IMR-90 (cell line): Measurements from ENCODE around the gene GABRD. TPM values are rescaled to one million over a fixed set of nuclear protein-coding genes. Genes with fewer than 3 reads are reported as not detected.

Source experiments
- ATAC-seq: fragments of 200-7000 bp; cut with Tn5 transposase; 2 replicates; pipeline ENCODE4 v1.9.1; 2020; ENCODE audit warnings: low read depth, mild to moderate bottlenecking, moderate library complexity
- BruUV-seq: library from RNA; stranded (reverse); fragments of 400-500 nt; replicated peaks from 2 replicates; lab custom pipeline; 2021; lab: Mats Ljungman, UMichigan
- CTCF ChIA-PET: fragments of 300-600 bp; formaldehyde crosslinking; extraction: SDS; loops from one replicate; lab custom pipeline; 2021; ENCODE audit warnings: antibody characterized with exemption; lab: Yijun Ruan, JAX
- POLR2A ChIA-PET: fragments of 300-600 bp; sonication (Branson Sonifier 250); formaldehyde crosslinking; loops from one replicate; lab custom pipeline; 2022; ENCODE audit warnings: antibody characterized with exemption; ENCODE audit not compliant: unreplicated experiment; lab: Charles Lee
- DNase-seq: peaks from one replicate; pipeline ENCODE4 v3.0.0; 2013
- H2AFZ ChIP-seq: replicated peaks from 2 replicates; pipeline ENCODE3; 2013; ENCODE audit warnings: low read length, mild to moderate bottlenecking; ENCODE audit not compliant: poor library complexity
- H2AK5ac ChIP-seq: 2 replicates; pipeline ENCODE4 v1.6.1; 2013; ENCODE audit warnings: low read depth, low read length, inconsistent platforms
- H2AK9ac ChIP-seq: replicated peaks from 2 replicates; pipeline ENCODE3; 2013; ENCODE audit warnings: mild to moderate bottlenecking, low read depth, low read length, moderate library complexity; ENCODE audit not compliant: poor library complexity
- H2BK120ac ChIP-seq: 2 replicates; pipeline ENCODE4 v1.6.1; 2013; ENCODE audit warnings: low read depth, low read length, inconsistent platforms
- H2BK15ac ChIP-seq: 3 replicates; pipeline ENCODE4 v1.6.1; 2013; ENCODE audit warnings: low read depth, low read length, inconsistent platforms
- H2BK20ac ChIP-seq: 2 replicates; pipeline ENCODE4 v1.6.1; 2013; ENCODE audit warnings: low read depth, mild to moderate bottlenecking, inconsistent platforms, low read length, moderate library complexity
- H2BK5ac ChIP-seq: 2 replicates; pipeline ENCODE4 v1.6.1; 2013; ENCODE audit warnings: mild to moderate bottlenecking, low read depth, low read length, inconsistent platforms; ENCODE audit not compliant: poor library complexity, severe bottlenecking
- H3K14ac ChIP-seq: replicated peaks from 2 replicates; pipeline ENCODE4 v1.6.1; 2013; ENCODE audit warnings: low read depth, low read length, inconsistent platforms
- H3K18ac ChIP-seq: 2 replicates; pipeline ENCODE4 v1.6.1; 2013; ENCODE audit warnings: low read depth, low read length, control low read depth
- H3K23ac ChIP-seq: 2 replicates; pipeline ENCODE4 v1.6.1; 2013; ENCODE audit warnings: low read depth, low read length, inconsistent platforms
- H3K27ac ChIP-seq: 2 replicates; pipeline ENCODE4 v1.5.1; 2013; ENCODE audit warnings: mild to moderate bottlenecking, control low read depth, low read length; ENCODE audit not compliant: insufficient read depth
- H3K27me3 ChIP-seq: 2 replicates; pipeline ENCODE4 v1.6.1; 2013; ENCODE audit warnings: low read length; ENCODE audit not compliant: control insufficient read depth, insufficient read depth
- H3K36me3 ChIP-seq: 2 replicates; pipeline ENCODE4 v1.6.1; 2013; ENCODE audit warnings: low read length, mixed read lengths; ENCODE audit not compliant: control insufficient read depth, insufficient read depth
- H3K4ac ChIP-seq: 2 replicates; pipeline ENCODE4 v1.6.1; 2013; ENCODE audit warnings: low read depth, low read length, inconsistent platforms
- H3K4me1 ChIP-seq: 2 replicates; pipeline ENCODE4 v1.6.1; 2013; ENCODE audit warnings: low read length, mixed read lengths; ENCODE audit not compliant: control insufficient read depth, insufficient read depth
- H3K4me2 ChIP-seq: 2 replicates; pipeline ENCODE4 v1.6.1; 2013; ENCODE audit warnings: low read depth, mild to moderate bottlenecking, control low read depth, low read length, moderate library complexity
- H3K4me3 ChIP-seq: 2 replicates; pipeline ENCODE4 v1.5.1; 2013; ENCODE audit warnings: low read depth, mild to moderate bottlenecking, control low read depth, low read length, moderate library complexity; ENCODE audit not compliant: insufficient read depth
- H3K56ac ChIP-seq: 2 replicates; pipeline ENCODE4 v1.6.1; 2013; ENCODE audit warnings: low read length, inconsistent platforms; ENCODE audit not compliant: insufficient read depth; ENCODE audit errors: extremely low read depth
- H3K79me1 ChIP-seq, 2 experiments: 2 replicates each; pipeline ENCODE4 v1.6.1; 2013; ENCODE audit warnings: low read length in 2 of 2, inconsistent platforms in 1 of 2, low read depth in 1 of 2
- H3K9ac ChIP-seq: 2 replicates; pipeline ENCODE4 v1.6.1; 2013; ENCODE audit warnings: low read depth, low read length, control low read depth
- H3K9me1 ChIP-seq: 2 replicates; pipeline ENCODE4 v1.6.1; 2013; ENCODE audit warnings: low read length, inconsistent platforms; ENCODE audit not compliant: insufficient read depth
- H3K9me3 ChIP-seq: 2 replicates; pipeline ENCODE4 v1.6.1; 2013; ENCODE audit warnings: low read length; ENCODE audit not compliant: control insufficient read depth, insufficient read depth
- H4K20me1 ChIP-seq: 2 replicates; pipeline ENCODE4 v1.6.1; 2013; ENCODE audit warnings: low read length, inconsistent platforms; ENCODE audit not compliant: insufficient read depth
- H4K5ac ChIP-seq: 2 replicates; pipeline ENCODE4 v1.6.1; 2013; ENCODE audit warnings: mild to moderate bottlenecking, low read depth, low read length, control low read depth
- H4K8ac ChIP-seq, 2 experiments: 2 replicates each; pipeline ENCODE4 v1.6.1; 2013; ENCODE audit warnings: low read depth in 2 of 2, low read length in 2 of 2, control low read depth in 1 of 2, inconsistent platforms in 1 of 2
- H4K91ac ChIP-seq: 2 replicates; pipeline ENCODE4 v1.6.1; 2013; ENCODE audit warnings: low read depth, low read length, inconsistent platforms; ENCODE audit not compliant: insufficient read depth
- BHLHE40 ChIP-seq: fragments of 150-350 bp; IDR thresholded peaks from 2 replicates; pipeline ENCODE4 v1.6.1; 2016; ENCODE audit warnings: mild to moderate bottlenecking, low read depth, low read length
- CEBPB ChIP-seq: IDR thresholded peaks from 2 replicates; pipeline ENCODE4 v1.6.1; 2012; ENCODE audit warnings: low read depth, low read length, improper control_type of control experiment
- FOS ChIP-seq: fragments of 150-350 bp; IDR thresholded peaks from 2 replicates; pipeline ENCODE4 v1.6.1; 2016; ENCODE audit warnings: low read depth, low read length
- MAFK ChIP-seq: IDR thresholded peaks from 2 replicates; pipeline ENCODE4 v1.6.1; 2012; ENCODE audit warnings: low read depth, low read length, improper control_type of control experiment
- MAZ ChIP-seq: IDR thresholded peaks from 2 replicates; pipeline ENCODE4 v1.6.1; 2012; ENCODE audit warnings: low read depth, mild to moderate bottlenecking, low read length, improper control_type of control experiment, moderate library complexity, borderline replicate concordance
- MXI1 ChIP-seq: IDR thresholded peaks from 2 replicates; pipeline ENCODE4 v1.6.1; 2012; ENCODE audit warnings: low read depth, mild to moderate bottlenecking, low read length, moderate library complexity, borderline replicate concordance
- NFE2L2 ChIP-seq: fragments of 150-350 bp; IDR thresholded peaks from 2 replicates; pipeline ENCODE4 v1.6.1; 2016; ENCODE audit warnings: low read depth, mild to moderate bottlenecking, low read length
- POLR2A ChIP-seq: IDR thresholded peaks from 2 replicates; pipeline ENCODE4 v1.6.1; 2012; ENCODE audit warnings: mild to moderate bottlenecking, low read depth, low read length
- RAD21 ChIP-seq: IDR thresholded peaks from 2 replicates; pipeline ENCODE4 v1.6.1; 2012; ENCODE audit warnings: low read length, improper control_type of control experiment
- RCOR1 ChIP-seq: IDR thresholded peaks from 2 replicates; pipeline ENCODE4 v1.6.1; 2012; ENCODE audit warnings: mild to moderate bottlenecking, low read length, improper control_type of control experiment; ENCODE audit not compliant: insufficient replicate concordance
- RFX5 ChIP-seq: IDR thresholded peaks from 2 replicates; pipeline ENCODE4 v1.8.0; 2012; ENCODE audit warnings: low read depth, mild to moderate bottlenecking, low read length, moderate library complexity
- SMC3 ChIP-seq: fragments of 150-350 bp; IDR thresholded peaks from 2 replicates; pipeline ENCODE4 v1.6.1; 2016; ENCODE audit warnings: low read depth, mild to moderate bottlenecking, antibody characterized with exemption, low read length, moderate library complexity
- WGBS, 2 experiments: methylation state at CpG; one replicate each; pipeline versions ENCODE4 v1.1.5 to v1.1.7; 2013; ENCODE audit warnings: missing lambda C conversion rate in 2 of 2; ENCODE audit not compliant: insufficient read length in 1 of 2; ENCODE audit errors: extremely low coverage in 2 of 2; 5-methylcytosine and 5-hydroxymethylcytosine counted together
- dilution Hi-C: fragments of 300-500 bp; cut with HindIII; formaldehyde crosslinking; loops from one replicate; pipeline ENCODE4 v1.14.3; 2018; ENCODE audit warnings: low sequenced_read_pairs; ENCODE audit not compliant: unreplicated experiment
- in situ Hi-C: fragments of 300-500 bp; cut with MboI; formaldehyde crosslinking; loops from 3 replicates; pipeline ENCODE4 v1.14.3; 2019; ENCODE audit warnings: low sequenced_read_pairs, inconsistent platforms, mixed read lengths
- intact Hi-C: fragments of 100-400 bp; cut with micrococcal nuclease; formaldehyde crosslinking; loops from 2 replicates; pipeline ENCODE4 v1.10.0; 2022
- polyA plus RNA-seq, 3 experiments: library from polyadenylated mRNA; depleted of rRNA; stranded (reverse); fragments of >200 nt; gene quantifications; 2 replicates each; pipeline ENCODE4 v1.2.3, GENCODE V29; 2012; ENCODE audit warnings: low replicate concordance in 1 of 3
- total RNA-seq: library from RNA; depleted of rRNA; stranded (reverse); fragments of >200 nt; gene quantifications from 2 replicates; pipeline ENCODE4 v1.2.3, GENCODE V29; 2012
- TF ChIP-seq, protein P1 (sequence below): fragments of 150-350 bp; IDR thresholded peaks from 2 replicates; pipeline ENCODE4 v1.6.1; 2017; ENCODE audit warnings: mild to moderate bottlenecking, antibody characterized with exemption, low read length, low read depth
- TF ChIP-seq, protein P2 (sequence below): conservative IDR thresholded peaks from 2 replicates; pipeline ENCODE4 v1.5.1; 2012; ENCODE audit warnings: mild to moderate bottlenecking, low read depth, low read length, improper control_type of control experiment
- TF ChIP-seq, protein P3 (sequence below): fragments of 150-350 bp; IDR thresholded peaks from 2 replicates; pipeline ENCODE4 v1.6.1; 2016; ENCODE audit warnings: low read depth, mild to moderate bottlenecking, low read length, moderate library complexity, borderline replicate concordance

Gene GABRD
- total and polyA plus RNA-seq, 2 of the 4 experiments (the other 2 are of a cell fraction) = not detected

GRCh38 chr1:1976031-1976430 lies 43.1 kb upstream of the GABRD start:
- dilution Hi-C loops = no loop called here
- CTCF ChIA-PET = no interaction called here

More at GRCh38 chr1:1976031-1976430, 43.1 kb upstream of the GABRD start:
- Histone ChIP-seq H3K36me3 (no peaks in the 10 kb centered on the region), H3K9ac (no peak overlapping the region), H2BK20ac (no peak overlapping the region), H2BK15ac (no peak overlapping the region), H3K14ac (no peak overlapping the region), H2BK5ac (no peak overlapping the region), H3K18ac (no peak overlapping the region), H2BK120ac (no peak overlapping the region), H3K23ac (no peak overlapping the region), H3K4me2 (no peak overlapping the region), H3K27me3 (peaks cover 17% of the 10 kb centered on the region; the same call in 1 of the 2 replicates), H4K8ac (no peak overlapping the region), H3K56ac (no peak overlapping the region), H2AK9ac (no peak overlapping the region), H3K4ac (no peak overlapping the region), H4K20me1 (0 out of 2 replicates have a peak, but pooled peaks cover 2% of the 10 kb centered on the region), H2AFZ (no peak overlapping the region), H2AK5ac (no peak overlapping the region), H3K79me1 (no peaks in the 10 kb centered on the region), H4K5ac (no peak overlapping the region), H3K4me1 (no peaks in the 10 kb centered on the region), H4K91ac (no peak overlapping the region), H3K27ac (no peak overlapping the region), H3K4me3 (no peak overlapping the region), H3K9me3 (peaks cover 7% of the 10 kb centered on the region; the same call in 1 of the 2 replicates), H3K9me1 (no peaks in the 10 kb centered on the region)
- ATAC-seq (no peak), DNase-seq (no peak)
- intact Hi-C loops (no loop called here), in situ Hi-C loops (no loop called here)
- POLR2A ChIA-PET = no interaction called here
- no TSS peak for BruUV-seq
- TF ChIP-seq RAD21 = no peak
- no peak for TF ChIP-seq RFX5
- TF ChIP-seq MXI1 = no peak
- TF ChIP-seq, protein P1, sequence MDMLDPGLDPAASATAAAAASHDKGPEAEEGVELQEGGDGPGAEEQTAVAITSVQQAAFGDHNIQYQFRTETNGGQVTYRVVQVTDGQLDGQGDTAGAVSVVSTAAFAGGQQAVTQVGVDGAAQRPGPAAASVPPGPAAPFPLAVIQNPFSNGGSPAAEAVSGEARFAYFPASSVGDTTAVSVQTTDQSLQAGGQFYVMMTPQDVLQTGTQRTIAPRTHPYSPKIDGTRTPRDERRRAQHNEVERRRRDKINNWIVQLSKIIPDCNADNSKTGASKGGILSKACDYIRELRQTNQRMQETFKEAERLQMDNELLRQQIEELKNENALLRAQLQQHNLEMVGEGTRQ = no peak
- TF ChIP-seq, protein P2, sequence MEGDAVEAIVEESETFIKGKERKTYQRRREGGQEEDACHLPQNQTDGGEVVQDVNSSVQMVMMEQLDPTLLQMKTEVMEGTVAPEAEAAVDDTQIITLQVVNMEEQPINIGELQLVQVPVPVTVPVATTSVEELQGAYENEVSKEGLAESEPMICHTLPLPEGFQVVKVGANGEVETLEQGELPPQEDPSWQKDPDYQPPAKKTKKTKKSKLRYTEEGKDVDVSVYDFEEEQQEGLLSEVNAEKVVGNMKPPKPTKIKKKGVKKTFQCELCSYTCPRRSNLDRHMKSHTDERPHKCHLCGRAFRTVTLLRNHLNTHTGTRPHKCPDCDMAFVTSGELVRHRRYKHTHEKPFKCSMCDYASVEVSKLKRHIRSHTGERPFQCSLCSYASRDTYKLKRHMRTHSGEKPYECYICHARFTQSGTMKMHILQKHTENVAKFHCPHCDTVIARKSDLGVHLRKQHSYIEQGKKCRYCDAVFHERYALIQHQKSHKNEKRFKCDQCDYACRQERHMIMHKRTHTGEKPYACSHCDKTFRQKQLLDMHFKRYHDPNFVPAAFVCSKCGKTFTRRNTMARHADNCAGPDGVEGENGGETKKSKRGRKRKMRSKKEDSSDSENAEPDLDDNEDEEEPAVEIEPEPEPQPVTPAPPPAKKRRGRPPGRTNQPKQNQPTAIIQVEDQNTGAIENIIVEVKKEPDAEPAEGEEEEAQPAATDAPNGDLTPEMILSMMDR = no peak
- no peak for TF ChIP-seq MAZ
- TF ChIP-seq POLR2A = no peak
- TF ChIP-seq BHLHE40 = no peak
- no peak for TF ChIP-seq MAFK
- TF ChIP-seq, protein P3, sequence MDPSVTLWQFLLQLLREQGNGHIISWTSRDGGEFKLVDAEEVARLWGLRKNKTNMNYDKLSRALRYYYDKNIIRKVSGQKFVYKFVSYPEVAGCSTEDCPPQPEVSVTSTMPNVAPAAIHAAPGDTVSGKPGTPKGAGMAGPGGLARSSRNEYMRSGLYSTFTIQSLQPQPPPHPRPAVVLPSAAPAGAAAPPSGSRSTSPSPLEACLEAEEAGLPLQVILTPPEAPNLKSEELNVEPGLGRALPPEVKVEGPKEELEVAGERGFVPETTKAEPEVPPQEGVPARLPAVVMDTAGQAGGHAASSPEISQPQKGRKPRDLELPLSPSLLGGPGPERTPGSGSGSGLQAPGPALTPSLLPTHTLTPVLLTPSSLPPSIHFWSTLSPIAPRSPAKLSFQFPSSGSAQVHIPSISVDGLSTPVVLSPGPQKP = no peak
- no peak for TF ChIP-seq CEBPB
- TF ChIP-seq SMC3 = no peak
- no peak for TF ChIP-seq NFE2L2
- no peak for TF ChIP-seq FOS
- no peak for TF ChIP-seq RCOR1
- 83% methylated on average over 2 of the region's 19 CpGs; no CpG with 5 or more reads in 1 of the 2 experiments for WGBS, 2 experiments
